GM12878 (cell line): ENCODE data around the gene IRAK2.

Source experiments
- BHLHE40 ChIP-seq, 2 experiments: fragments of 450-650 bp in 1 of 2; IDR thresholded peaks; 2 replicates each; pipeline ENCODE4 v1.6.1; 2011 to 2017; ENCODE audit warnings: low read depth in 2 of 2, borderline replicate concordance in 1 of 2, improper control_type of control experiment in 1 of 2, low read length in 1 of 2, mild to moderate bottlenecking in 1 of 2
- POLR2AphosphoS5 ChIP-seq: IDR thresholded peaks from 2 replicates; pipeline ENCODE4 v1.6.1; 2011; ENCODE audit warnings: mild to moderate bottlenecking, low read length, inconsistent platforms
- RAD21 ChIP-seq: IDR thresholded peaks from 2 replicates; pipeline ENCODE4 v1.6.1; 2011; ENCODE audit warnings: mild to moderate bottlenecking, low read depth, low read length, moderate library complexity; ENCODE audit not compliant: insufficient read depth
- SMC3 ChIP-seq: IDR thresholded peaks from 2 replicates; pipeline ENCODE4 v1.6.1; 2011; ENCODE audit warnings: low read length, improper control_type of control experiment, borderline replicate concordance
- TCF12 ChIP-seq: IDR thresholded peaks from 2 replicates; pipeline ENCODE4 v1.6.1; 2011; ENCODE audit warnings: low read depth, mild to moderate bottlenecking, low read length
- ZZZ3 ChIP-seq: IDR thresholded peaks from 2 replicates; pipeline ENCODE4 v1.6.1; 2011; ENCODE audit warnings: low read depth; ENCODE audit not compliant: control insufficient read depth, insufficient read length
- TF ChIP-seq, protein P1 (sequence below): IDR thresholded peaks from 2 replicates; pipeline ENCODE4 v1.6.1; 2012; ENCODE audit warnings: low read depth, low read length, improper control_type of control experiment
- TF ChIP-seq, protein P2 (sequence below): fragments of 450-650 bp; IDR thresholded peaks from 2 replicates; pipeline ENCODE4 v1.6.1; 2017; ENCODE audit warnings: antibody characterized with exemption, mild to moderate bottlenecking, moderate library complexity
- TF ChIP-seq, protein P3 (sequence below), 3 experiments: IDR thresholded peaks in 2 of 3; conservative IDR thresholded peaks in 1 of 3; 2 replicates each; pipeline ENCODE4 v1.5.1; 2011; ENCODE audit warnings: low read depth in 3 of 3, low read length in 3 of 3, mild to moderate bottlenecking in 3 of 3, control low read depth in 2 of 3, moderate library complexity in 2 of 3, inconsistent platforms in 1 of 3, mixed read lengths in 1 of 3; ENCODE audit not compliant: control insufficient read depth in 2 of 3, insufficient read depth in 1 of 3; ENCODE audit errors: extremely low read depth in 1 of 3
- TF ChIP-seq, protein P4 (sequence below): fragments of 450-650 bp; IDR thresholded peaks from 2 replicates; pipeline ENCODE4 v1.6.1; 2016; ENCODE audit warnings: mild to moderate bottlenecking
- TF ChIP-seq, protein P5 (sequence below): IDR thresholded peaks from 2 replicates; pipeline ENCODE4 v1.6.1; 2011; ENCODE audit warnings: low read depth, mild to moderate bottlenecking, low read length, moderate library complexity, borderline replicate concordance; ENCODE audit errors: extremely low read depth

DNA sequence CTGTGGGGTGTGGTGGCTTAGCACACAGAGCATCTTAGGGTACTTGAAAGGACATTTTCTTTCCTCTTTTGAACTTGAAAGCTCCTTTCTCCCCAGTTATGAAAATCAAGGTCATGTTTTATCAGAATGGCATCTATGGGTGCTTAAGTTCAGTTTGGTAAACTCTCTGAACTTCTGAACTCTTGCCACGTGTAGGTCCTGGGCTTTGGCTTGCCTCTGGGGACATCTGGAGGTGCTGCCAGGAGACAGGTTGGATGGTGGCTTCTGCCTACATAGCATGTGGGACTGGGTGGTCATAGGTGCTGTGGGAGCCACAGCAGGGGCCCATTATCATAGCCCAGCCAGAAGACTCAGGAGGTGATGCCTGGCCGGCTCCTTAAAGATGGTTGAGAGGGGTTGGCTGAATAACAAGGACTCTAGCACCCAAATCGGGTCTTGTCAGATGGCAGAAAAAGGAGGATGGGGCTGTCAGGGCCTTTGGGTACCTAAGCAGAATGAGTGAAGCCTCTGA is 112.5 kb downstream of the IRAK2 start:
- no peak for TF ChIP-seq BHLHE40 (IDR thresholded peaks at IDR 0.05; ENCODE audit: borderline replicate concordance in 1 of 2, low read depth in 2 of 2, low read length in 1 of 2)
- no peak for TF ChIP-seq TCF12
- TF ChIP-seq, protein P1, sequence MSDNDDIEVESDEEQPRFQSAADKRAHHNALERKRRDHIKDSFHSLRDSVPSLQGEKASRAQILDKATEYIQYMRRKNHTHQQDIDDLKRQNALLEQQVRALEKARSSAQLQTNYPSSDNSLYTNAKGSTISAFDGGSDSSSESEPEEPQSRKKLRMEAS: no peak
- TF ChIP-seq SMC3: no peak
- TF ChIP-seq, protein P2, sequence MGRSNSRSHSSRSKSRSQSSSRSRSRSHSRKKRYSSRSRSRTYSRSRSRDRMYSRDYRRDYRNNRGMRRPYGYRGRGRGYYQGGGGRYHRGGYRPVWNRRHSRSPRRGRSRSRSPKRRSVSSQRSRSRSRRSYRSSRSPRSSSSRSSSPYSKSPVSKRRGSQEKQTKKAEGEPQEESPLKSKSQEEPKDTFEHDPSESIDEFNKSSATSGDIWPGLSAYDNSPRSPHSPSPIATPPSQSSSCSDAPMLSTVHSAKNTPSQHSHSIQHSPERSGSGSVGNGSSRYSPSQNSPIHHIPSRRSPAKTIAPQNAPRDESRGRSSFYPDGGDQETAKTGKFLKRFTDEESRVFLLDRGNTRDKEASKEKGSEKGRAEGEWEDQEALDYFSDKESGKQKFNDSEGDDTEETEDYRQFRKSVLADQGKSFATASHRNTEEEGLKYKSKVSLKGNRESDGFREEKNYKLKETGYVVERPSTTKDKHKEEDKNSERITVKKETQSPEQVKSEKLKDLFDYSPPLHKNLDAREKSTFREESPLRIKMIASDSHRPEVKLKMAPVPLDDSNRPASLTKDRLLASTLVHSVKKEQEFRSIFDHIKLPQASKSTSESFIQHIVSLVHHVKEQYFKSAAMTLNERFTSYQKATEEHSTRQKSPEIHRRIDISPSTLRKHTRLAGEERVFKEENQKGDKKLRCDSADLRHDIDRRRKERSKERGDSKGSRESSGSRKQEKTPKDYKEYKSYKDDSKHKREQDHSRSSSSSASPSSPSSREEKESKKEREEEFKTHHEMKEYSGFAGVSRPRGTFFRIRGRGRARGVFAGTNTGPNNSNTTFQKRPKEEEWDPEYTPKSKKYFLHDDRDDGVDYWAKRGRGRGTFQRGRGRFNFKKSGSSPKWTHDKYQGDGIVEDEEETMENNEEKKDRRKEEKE: no peak
- TF ChIP-seq, protein P3, sequence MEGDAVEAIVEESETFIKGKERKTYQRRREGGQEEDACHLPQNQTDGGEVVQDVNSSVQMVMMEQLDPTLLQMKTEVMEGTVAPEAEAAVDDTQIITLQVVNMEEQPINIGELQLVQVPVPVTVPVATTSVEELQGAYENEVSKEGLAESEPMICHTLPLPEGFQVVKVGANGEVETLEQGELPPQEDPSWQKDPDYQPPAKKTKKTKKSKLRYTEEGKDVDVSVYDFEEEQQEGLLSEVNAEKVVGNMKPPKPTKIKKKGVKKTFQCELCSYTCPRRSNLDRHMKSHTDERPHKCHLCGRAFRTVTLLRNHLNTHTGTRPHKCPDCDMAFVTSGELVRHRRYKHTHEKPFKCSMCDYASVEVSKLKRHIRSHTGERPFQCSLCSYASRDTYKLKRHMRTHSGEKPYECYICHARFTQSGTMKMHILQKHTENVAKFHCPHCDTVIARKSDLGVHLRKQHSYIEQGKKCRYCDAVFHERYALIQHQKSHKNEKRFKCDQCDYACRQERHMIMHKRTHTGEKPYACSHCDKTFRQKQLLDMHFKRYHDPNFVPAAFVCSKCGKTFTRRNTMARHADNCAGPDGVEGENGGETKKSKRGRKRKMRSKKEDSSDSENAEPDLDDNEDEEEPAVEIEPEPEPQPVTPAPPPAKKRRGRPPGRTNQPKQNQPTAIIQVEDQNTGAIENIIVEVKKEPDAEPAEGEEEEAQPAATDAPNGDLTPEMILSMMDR (IDR thresholded peaks at IDR 0.05 in 2 of 3, conservative IDR thresholded peaks at IDR 0.05 in 1 of 3; ENCODE audit: control insufficient read depth in 2 of 3, extremely low read depth in 1 of 3, insufficient read depth in 1 of 3, low read depth in 3 of 3, low read length in 3 of 3): no peak
- TF ChIP-seq ZZZ3: no peak
- TF ChIP-seq RAD21: no peak
- TF ChIP-seq, protein P4, sequence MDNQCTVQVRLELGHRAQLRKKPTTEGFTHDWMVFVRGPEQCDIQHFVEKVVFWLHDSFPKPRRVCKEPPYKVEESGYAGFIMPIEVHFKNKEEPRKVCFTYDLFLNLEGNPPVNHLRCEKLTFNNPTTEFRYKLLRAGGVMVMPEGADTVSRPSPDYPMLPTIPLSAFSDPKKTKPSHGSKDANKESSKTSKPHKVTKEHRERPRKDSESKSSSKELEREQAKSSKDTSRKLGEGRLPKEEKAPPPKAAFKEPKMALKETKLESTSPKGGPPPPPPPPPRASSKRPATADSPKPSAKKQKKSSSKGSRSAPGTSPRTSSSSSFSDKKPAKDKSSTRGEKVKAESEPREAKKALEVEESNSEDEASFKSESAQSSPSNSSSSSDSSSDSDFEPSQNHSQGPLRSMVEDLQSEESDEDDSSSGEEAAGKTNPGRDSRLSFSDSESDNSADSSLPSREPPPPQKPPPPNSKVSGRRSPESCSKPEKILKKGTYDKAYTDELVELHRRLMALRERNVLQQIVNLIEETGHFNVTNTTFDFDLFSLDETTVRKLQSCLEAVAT: no peak
- TF ChIP-seq, protein P5, sequence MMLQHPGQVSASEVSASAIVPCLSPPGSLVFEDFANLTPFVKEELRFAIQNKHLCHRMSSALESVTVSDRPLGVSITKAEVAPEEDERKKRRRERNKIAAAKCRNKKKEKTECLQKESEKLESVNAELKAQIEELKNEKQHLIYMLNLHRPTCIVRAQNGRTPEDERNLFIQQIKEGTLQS: no peak
- no peak for TF ChIP-seq POLR2AphosphoS5
